CD4-positive, alpha-beta T cell treated with Interleukin-15 for 4 hours (primary cell): ENCODE data around the gene MYO19.
"Not testable (repeated sequence)": the region's sequence is repeated elsewhere in the genome, so short reads cannot be mapped to it uniquely, and the experiment has no call there.

Source experiments
- DNase-seq: peaks from one replicate; pipeline ENCODE4 v3.0.0-alpha.2; 2020; ENCODE audit warnings: low spot score

The MYO19 gene

GRCh38 chr17:36463916-36464764 lies 70.5 kb downstream of the MYO19 start:
- DNase-seq, result no peak

- no peak for DNase-seq
Measured at GRCh38 chr17:36461330-36462110, 73.1 kb downstream of the MYO19 start.

- no peak for DNase-seq
Measured at GRCh38 chr17:36460265-36460937, 74.3 kb downstream of the MYO19 start.

GRCh38 chr17:36459601-36460000 lies 75.1 kb downstream of the MYO19 start:
- no peak for DNase-seq

- no peak for DNase-seq
Measured at GRCh38 chr17:36459045-36459444, 75.6 kb downstream of the MYO19 start.

- DNase-seq, result not testable (repeated sequence)
Measured at GRCh38 chr17:36457701-36458100, 77.0 kb downstream of the MYO19 start.

- not testable (repeated sequence) for DNase-seq
Measured at GRCh38 chr17:36452888-36453287, 81.8 kb downstream of the MYO19 start.

GRCh38 chr17:36449997-36450396 lies 84.7 kb downstream of the MYO19 start:
- DNase-seq, result not testable (repeated sequence)
